ENCODE measurements around the gene MYO3A. TPM values are rescaled to one million over a fixed set of nuclear protein-coding genes. Genes with fewer than 3 reads are reported as not detected.

MYO3A gene
- total RNA-seq, 1 experiment from 2014 or later: not detected

DNA sequence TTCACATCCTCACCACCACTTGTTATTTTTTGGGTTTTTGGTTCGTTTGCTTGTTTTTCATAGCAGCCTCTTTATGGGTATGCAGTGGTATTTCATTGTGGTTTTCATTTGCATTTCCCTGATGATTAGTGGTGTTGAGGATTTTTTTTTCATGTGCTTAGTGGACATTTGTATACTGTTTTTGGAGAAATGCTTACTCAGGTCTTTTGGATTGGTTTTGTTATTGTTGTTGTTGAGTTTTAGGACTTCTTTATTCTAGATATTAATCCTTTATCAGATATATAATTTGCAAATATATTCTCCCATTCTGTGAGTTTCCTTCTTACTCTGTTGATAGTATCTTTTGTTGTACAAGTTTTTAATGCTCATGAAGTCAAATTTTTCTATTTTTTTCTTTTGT, 325.3 kb downstream of the MYO3A start:
- ChIA-PET POLR2A (no interaction called here), CTCF (no interaction called here)
- BruUV-seq (replicated peaks): no TSS peak
- no peak for DNase-seq
- no peaks in the 10 kb centered on the region for H3K36me3 ChIP-seq (ENCODE audit: control insufficient read depth, insufficient read depth, low read length)
- Mint-ChIP-seq H3K9me3 (ENCODE audit: unreplicated experiment) (no peaks in the 10 kb centered on the region), H3K4me3 (ENCODE audit: unreplicated experiment) (no peak overlapping the region), H3K27me3 (ENCODE audit: insufficient read depth, unreplicated experiment) (peaks cover 25% of the 10 kb centered on the region), H3K27ac (ENCODE audit: unreplicated experiment) (no peak overlapping the region), H3K4me1 (ENCODE audit: low read depth, unreplicated experiment) (no peaks in the 10 kb centered on the region), H3K36me3 (ENCODE audit: insufficient read depth, unreplicated experiment) (no peaks in the 10 kb centered on the region)
- TF ChIP-seq, protein P1, sequence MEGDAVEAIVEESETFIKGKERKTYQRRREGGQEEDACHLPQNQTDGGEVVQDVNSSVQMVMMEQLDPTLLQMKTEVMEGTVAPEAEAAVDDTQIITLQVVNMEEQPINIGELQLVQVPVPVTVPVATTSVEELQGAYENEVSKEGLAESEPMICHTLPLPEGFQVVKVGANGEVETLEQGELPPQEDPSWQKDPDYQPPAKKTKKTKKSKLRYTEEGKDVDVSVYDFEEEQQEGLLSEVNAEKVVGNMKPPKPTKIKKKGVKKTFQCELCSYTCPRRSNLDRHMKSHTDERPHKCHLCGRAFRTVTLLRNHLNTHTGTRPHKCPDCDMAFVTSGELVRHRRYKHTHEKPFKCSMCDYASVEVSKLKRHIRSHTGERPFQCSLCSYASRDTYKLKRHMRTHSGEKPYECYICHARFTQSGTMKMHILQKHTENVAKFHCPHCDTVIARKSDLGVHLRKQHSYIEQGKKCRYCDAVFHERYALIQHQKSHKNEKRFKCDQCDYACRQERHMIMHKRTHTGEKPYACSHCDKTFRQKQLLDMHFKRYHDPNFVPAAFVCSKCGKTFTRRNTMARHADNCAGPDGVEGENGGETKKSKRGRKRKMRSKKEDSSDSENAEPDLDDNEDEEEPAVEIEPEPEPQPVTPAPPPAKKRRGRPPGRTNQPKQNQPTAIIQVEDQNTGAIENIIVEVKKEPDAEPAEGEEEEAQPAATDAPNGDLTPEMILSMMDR (IDR thresholded peaks at IDR 0.05; ENCODE audit: insufficient read depth in 1 of 2, low read depth in 1 of 2, low read length in 1 of 2, severe bottlenecking in 1 of 2, unreplicated experiment in 1 of 2): no peak
- H3K9me3 ChIP-seq: no peaks in the 10 kb centered on the region
- H3K4me1 ChIP-seq: no peaks in the 10 kb centered on the region
- H3K4me3 ChIP-seq (ENCODE audit: low read depth, low read length): no peak overlapping the region
- intact Hi-C loops (cut with micrococcal nuclease; ENCODE audit: unreplicated experiment): no loop called here
- H3K27me3 ChIP-seq (replicated peaks; ENCODE audit: control insufficient read depth, insufficient read depth, low read length): no peaks in the 10 kb centered on the region

All from Caco-2 (cell line).